DMS114 treated with DMSO at 0.1 percent for 48 hours (cell line): ENCODE results near the gene NOL7.

Source experiments
- DNase-seq: peaks from one replicate; lab custom pipeline; 2025; ENCODE audit not compliant: unreplicated experiment; lab: John Stamatoyannopoulos, UW

Gene NOL7

GRCh38 chr6:13593720-13594119 is 21.4 kb upstream of the NOL7 start:
- no peak for DNase-seq

GRCh38 chr6:13597073-13597472 is 18.1 kb upstream of the NOL7 start:
- DNase-seq, result no peak

- DNase-seq, result no peak
These were observed 15.1 kb upstream of the NOL7 start for GRCh38 chr6:13600036-13600435.

- no peak for DNase-seq
These were observed 11.0 kb upstream of the NOL7 start for GRCh38 chr6:13604135-13604534.

GRCh38 chr6:13604546-13605416 is 10.4 kb upstream of the NOL7 start:
- DNase-seq, result no peak

- DNase-seq, result no peak
These were observed 9.5 kb upstream of the NOL7 start for GRCh38 chr6:13605634-13606033.

GRCh38 chr6:13611715-13612114 is 3.4 kb upstream of the NOL7 start:
- DNase-seq, result no peak

GRCh38 chr6:13613029-13613594 is 2.0 kb upstream of the NOL7 start:
- DNase-seq, result no peak

GRCh38 chr6:13614126-13614925 is 809 bp upstream of the NOL7 start:
- peak; percentile 36 for DNase-seq

GRCh38 chr6:13615792-13616120 is 621 bp downstream of the NOL7 start:
- peak; percentile 64 for DNase-seq

GRCh38 chr6:13617066-13617465 is 1.9 kb downstream of the NOL7 start:
- no peak for DNase-seq

GRCh38 chr6:13624871-13625288 is 9.7 kb downstream of the NOL7 start:
- peak; percentile 39 for DNase-seq

GRCh38 chr6:13629459-13630116 is 14.5 kb downstream of the NOL7 start:
- DNase-seq, result no peak

- no peak for DNase-seq
These were observed 15.4 kb downstream of the NOL7 start for GRCh38 chr6:13630499-13630898.

- DNase-seq, result no peak
These were observed 18.2 kb downstream of the NOL7 start for GRCh38 chr6:13633343-13633742.

- no peak for DNase-seq
These were observed 21.0 kb downstream of the NOL7 start for GRCh38 chr6:13635948-13636658.

- DNase-seq, result no peak
These were observed 22.9 kb downstream of the NOL7 start for GRCh38 chr6:13638014-13638413.

GRCh38 chr6:13638626-13639025 is 23.5 kb downstream of the NOL7 start:
- no peak for DNase-seq

- DNase-seq, result no peak
These were observed 26.2 kb downstream of the NOL7 start for GRCh38 chr6:13641315-13641714.

GRCh38 chr6:13643125-13643524 is 28.0 kb downstream of the NOL7 start:
- DNase-seq, result no peak

GRCh38 chr6:13648850-13649249 is 33.7 kb downstream of the NOL7 start:
- no peak for DNase-seq
